ENCODE data around the gene CDK5. TPM values are rescaled to one million over a fixed set of nuclear protein-coding genes. Genes with fewer than 3 reads are reported as not detected.

The CDK5 gene
- total and polyA plus RNA-seq, 2 of the 13 experiments (the other 11 are each of a cell fraction or from before 2014, with no cell fraction given), result 16.4 to 21.3 TPM

DNA sequence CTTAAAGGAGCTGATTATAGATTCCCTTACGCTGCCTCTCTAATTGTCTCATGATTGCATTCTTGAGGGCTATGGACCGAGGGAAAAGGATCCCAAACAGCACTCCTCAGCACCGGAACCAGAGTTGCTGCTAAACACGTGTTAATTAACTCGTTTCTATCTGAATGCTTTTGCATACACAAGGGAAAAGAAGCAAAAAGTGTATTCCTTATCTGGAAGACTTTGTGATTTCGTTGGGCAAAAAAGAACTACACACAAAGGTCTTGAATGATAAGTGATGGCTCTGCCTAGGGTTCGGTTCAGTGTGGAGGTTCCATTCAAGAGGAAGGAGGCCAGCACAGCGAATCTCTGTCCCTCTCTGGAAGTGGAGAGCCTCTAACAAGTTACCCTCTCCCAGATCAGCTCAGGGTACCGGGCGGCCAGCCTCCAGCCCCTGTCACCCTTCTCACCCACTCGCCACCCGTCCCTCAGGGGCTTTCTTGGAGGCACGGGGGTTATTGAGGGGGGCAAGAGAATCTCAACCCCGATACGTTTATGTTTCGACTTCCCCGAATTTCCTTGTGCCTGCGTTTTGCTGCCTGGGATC is 1.2 kb upstream of the CDK5 start (continued):
- 0 out of 2 replicates have a peak, but pooled peaks have one; percentile 12 for TF ChIP-seq WIZ (CRISPR knock-in tag; IDR thresholded peaks at IDR 0.05)
- no peak for TF ChIP-seq ZNF317 (CRISPR knock-in tag; IDR thresholded peaks at IDR 0.05)
- TF ChIP-seq ATM (IDR thresholded peaks at IDR 0.05; ENCODE audit: borderline replicate concordance), result no peak
- no peak for TF ChIP-seq EHMT2 (IDR thresholded peaks at IDR 0.05; ENCODE audit: borderline replicate concordance, low read depth, low read length)
- TF ChIP-seq ZNF773 (CRISPR knock-in tag; IDR thresholded peaks at IDR 0.05; ENCODE audit: borderline replicate concordance), result no peak
- TF ChIP-seq, protein P1, sequence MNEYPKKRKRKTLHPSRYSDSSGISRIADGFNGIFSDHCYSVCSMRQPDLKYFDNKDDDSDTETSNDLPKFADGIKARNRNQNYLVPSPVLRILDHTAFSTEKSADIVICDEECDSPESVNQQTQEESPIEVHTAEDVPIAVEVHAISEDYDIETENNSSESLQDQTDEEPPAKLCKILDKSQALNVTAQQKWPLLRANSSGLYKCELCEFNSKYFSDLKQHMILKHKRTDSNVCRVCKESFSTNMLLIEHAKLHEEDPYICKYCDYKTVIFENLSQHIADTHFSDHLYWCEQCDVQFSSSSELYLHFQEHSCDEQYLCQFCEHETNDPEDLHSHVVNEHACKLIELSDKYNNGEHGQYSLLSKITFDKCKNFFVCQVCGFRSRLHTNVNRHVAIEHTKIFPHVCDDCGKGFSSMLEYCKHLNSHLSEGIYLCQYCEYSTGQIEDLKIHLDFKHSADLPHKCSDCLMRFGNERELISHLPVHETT (CRISPR knock-in tag; conservative IDR thresholded peaks at IDR 0.05), result 0 out of 2 replicates have a peak, but pooled peaks have one; percentile 36
- 0 out of 2 replicates have a peak, but pooled peaks have one; percentile 5 for TF ChIP-seq PHF8 (CRISPR knock-in tag; IDR thresholded peaks at IDR 0.05)
- TF ChIP-seq BORCS8-MEF2B (CRISPR knock-in tag; IDR thresholded peaks at IDR 0.05), result no peak
- no peak for TF ChIP-seq ZFAT (CRISPR knock-in tag; conservative IDR thresholded peaks at IDR 0.05)
- TF ChIP-seq, protein P2, sequence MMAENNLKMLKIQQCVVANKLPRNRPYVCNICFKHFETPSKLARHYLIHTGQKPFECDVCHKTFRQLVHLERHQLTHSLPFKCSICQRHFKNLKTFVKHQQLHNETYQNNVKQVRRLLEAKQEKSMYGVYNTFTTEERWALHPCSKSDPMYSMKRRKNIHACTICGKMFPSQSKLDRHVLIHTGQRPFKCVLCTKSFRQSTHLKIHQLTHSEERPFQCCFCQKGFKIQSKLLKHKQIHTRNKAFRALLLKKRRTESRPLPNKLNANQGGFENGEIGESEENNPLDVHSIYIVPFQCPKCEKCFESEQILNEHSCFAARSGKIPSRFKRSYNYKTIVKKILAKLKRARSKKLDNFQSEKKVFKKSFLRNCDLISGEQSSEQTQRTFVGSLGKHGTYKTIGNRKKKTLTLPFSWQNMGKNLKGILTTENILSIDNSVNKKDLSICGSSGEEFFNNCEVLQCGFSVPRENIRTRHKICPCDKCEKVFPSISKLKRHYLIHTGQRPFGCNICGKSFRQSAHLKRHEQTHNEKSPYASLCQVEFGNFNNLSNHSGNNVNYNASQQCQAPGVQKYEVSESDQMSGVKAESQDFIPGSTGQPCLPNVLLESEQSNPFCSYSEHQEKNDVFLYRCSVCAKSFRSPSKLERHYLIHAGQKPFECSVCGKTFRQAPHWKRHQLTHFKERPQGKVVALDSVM (CRISPR knock-in tag; IDR thresholded peaks at IDR 0.05), result 0 out of 2 replicates have a peak, but pooled peaks have one; percentile 16
- peak; percentile 67; the same call in 1 of the 2 replicates for TF ChIP-seq GZF1 (CRISPR knock-in tag; IDR thresholded peaks at IDR 0.05)

All from HepG2 (cell line).